HG02623 (cell line): ENCODE results near the gene HUNK.
"Not testable (repeated sequence)": the region's sequence is repeated elsewhere in the genome, so short reads cannot be mapped to it uniquely, and the experiment has no call there.

Source experiments
- ATAC-seq: cut with Tn5 transposase; IDR thresholded peaks from one replicate; pipeline ENCODE4 v1.9.1; 2021; ENCODE audit warnings: moderate library complexity; ENCODE audit not compliant: unreplicated experiment

Gene HUNK

GRCh38 chr21:31872452-31873274 lies at the start of gene HUNK:
Gene HUNK, plus strand, starts transcription at chr21:31873020. Its CDS starts 655 bp downstream, at chr21:31873675.
- ATAC-seq, result no peak

GRCh38 chr21:31829736-31830472 lies 42.9 kb upstream of the HUNK start:
- ATAC-seq, result no peak

GRCh38 chr21:31830701-31831100 lies 42.1 kb upstream of the HUNK start:
- ATAC-seq, result no peak

GRCh38 chr21:31837041-31837440 lies 35.8 kb upstream of the HUNK start:
- no peak for ATAC-seq

GRCh38 chr21:31837618-31838390 lies 35.0 kb upstream of the HUNK start:
- no peak for ATAC-seq

- no peak for ATAC-seq
Measured at GRCh38 chr21:31838586-31839355, 34.0 kb upstream of the HUNK start.

GRCh38 chr21:31844206-31844605 lies 28.6 kb upstream of the HUNK start:
- ATAC-seq, result no peak

- ATAC-seq, result no peak
Measured at GRCh38 chr21:31845151-31845729, 27.6 kb upstream of the HUNK start.

GRCh38 chr21:31846690-31847089 lies 26.1 kb upstream of the HUNK start:
- no peak for ATAC-seq

GRCh38 chr21:31847761-31848160 lies 25.1 kb upstream of the HUNK start:
- ATAC-seq, result no peak

GRCh38 chr21:31848326-31848985 lies 24.4 kb upstream of the HUNK start:
- no peak for ATAC-seq

- no peak for ATAC-seq
Measured at GRCh38 chr21:31850886-31851285, 21.9 kb upstream of the HUNK start.

- ATAC-seq, result no peak
Measured at GRCh38 chr21:31855180-31855579, 17.6 kb upstream of the HUNK start.

- ATAC-seq, result no peak
Measured at GRCh38 chr21:31857096-31857495, 15.7 kb upstream of the HUNK start.

- not testable (repeated sequence) for ATAC-seq
Measured at GRCh38 chr21:31857631-31858030, 15.2 kb upstream of the HUNK start.

- no peak for ATAC-seq
Measured at GRCh38 chr21:31860851-31861250, 12.0 kb upstream of the HUNK start.

- ATAC-seq, result no peak
Measured at GRCh38 chr21:31862078-31862477, 10.7 kb upstream of the HUNK start.

- ATAC-seq, result no peak
Measured at GRCh38 chr21:31865429-31865970, 7.3 kb upstream of the HUNK start.

GRCh38 chr21:31866077-31866511 lies 6.7 kb upstream of the HUNK start:
- no peak for ATAC-seq
